Measurements from ENCODE around the gene L3MBTL1. TPM values are rescaled to one million over a fixed set of nuclear protein-coding genes. Genes with fewer than 3 reads are reported as not detected.
A peak's percentile ranks its signal among the peaks of the same experiment; 100 is the strongest.

The L3MBTL1 gene
- total RNA-seq, 2 donors from 2014 or later = 38.4 to 57.6 TPM

DNA sequence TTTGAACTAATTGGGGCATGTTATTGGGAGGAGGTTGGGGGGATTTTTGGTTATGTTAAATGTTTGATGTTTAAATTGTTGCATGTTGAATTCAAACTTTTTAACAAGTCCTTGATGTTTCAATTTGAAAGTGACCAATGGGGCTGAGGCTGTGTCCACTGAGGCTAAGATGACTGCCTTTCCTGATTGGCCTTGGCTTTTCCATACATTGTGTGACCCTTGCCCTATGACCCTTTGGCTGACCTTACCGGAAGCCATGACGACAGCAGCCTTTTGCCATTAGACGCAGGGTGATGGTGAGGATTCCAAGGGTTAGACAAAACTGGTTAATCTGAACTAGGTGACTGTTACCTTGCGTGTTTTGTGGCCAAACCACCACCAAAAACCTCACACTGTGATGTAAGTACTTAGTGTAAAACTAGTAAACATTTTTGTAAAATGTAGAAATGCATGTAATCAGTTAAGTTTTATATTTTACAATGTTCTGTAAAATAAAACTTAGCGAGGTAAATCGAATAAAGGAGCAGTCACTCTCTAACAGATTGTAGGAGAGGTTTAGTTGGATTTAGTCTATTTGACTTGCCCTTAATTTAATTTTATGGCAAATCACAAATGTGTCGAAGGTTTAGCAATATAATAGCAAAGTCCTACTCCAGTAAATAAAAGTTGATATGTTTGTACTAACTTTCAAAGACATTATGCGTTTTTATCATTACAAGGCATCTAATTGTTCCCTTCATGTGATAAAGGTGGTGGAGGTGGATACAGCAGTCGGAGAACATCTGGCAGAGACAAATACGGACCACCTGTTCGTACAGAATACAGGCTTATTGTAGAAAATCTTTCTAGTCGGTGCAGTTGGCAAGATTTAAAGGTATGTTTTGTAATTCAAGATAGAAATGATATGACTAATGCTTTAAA, 48.2 kb upstream of the L3MBTL1 start:
- peaks cover under 1% of the 10 kb centered on the region for H3K27me3 Mint-ChIP-seq (ENCODE audit: insufficient read depth)
- H3K4me3 Mint-ChIP-seq = peak overlapping the region; percentile 89
- H3K4me1 ChIP-seq (ENCODE audit: control insufficient read depth, insufficient read depth, low read length) = peaks cover 5% of the 10 kb centered on the region
- WGBS, 2 experiments (ENCODE audit: insufficient coverage in 1 of 2, insufficient read length in 1 of 2) = 80 to 85% methylated on average over 8 to 11 of the region's 12 CpGs
- peak overlapping the region; percentile 100 for H3K9ac ChIP-seq (ENCODE audit: extremely low read depth, low read length, poor library complexity, severe bottlenecking)
- H3K27ac Mint-ChIP-seq = peak overlapping the region; percentile 74
- peaks cover 54% of the 10 kb centered on the region for H3K36me3 ChIP-seq (ENCODE audit: control insufficient read depth, insufficient read depth, low read length)
- H3K27ac ChIP-seq (ENCODE audit: low read depth, low read length) = no peak overlapping the region
- no peaks in the 10 kb centered on the region for H3K27me3 ChIP-seq (ENCODE audit: control insufficient read depth, insufficient read depth, low read length, poor library complexity, severe bottlenecking)
- TF ChIP-seq, protein P1, sequence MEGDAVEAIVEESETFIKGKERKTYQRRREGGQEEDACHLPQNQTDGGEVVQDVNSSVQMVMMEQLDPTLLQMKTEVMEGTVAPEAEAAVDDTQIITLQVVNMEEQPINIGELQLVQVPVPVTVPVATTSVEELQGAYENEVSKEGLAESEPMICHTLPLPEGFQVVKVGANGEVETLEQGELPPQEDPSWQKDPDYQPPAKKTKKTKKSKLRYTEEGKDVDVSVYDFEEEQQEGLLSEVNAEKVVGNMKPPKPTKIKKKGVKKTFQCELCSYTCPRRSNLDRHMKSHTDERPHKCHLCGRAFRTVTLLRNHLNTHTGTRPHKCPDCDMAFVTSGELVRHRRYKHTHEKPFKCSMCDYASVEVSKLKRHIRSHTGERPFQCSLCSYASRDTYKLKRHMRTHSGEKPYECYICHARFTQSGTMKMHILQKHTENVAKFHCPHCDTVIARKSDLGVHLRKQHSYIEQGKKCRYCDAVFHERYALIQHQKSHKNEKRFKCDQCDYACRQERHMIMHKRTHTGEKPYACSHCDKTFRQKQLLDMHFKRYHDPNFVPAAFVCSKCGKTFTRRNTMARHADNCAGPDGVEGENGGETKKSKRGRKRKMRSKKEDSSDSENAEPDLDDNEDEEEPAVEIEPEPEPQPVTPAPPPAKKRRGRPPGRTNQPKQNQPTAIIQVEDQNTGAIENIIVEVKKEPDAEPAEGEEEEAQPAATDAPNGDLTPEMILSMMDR (conservative IDR thresholded peaks at IDR 0.05) = no peak
- H3K4me3 ChIP-seq (ENCODE audit: low read length) = peak overlapping the region; percentile 90
- peaks cover 14% of the 10 kb centered on the region for H3K4me1 Mint-ChIP-seq
- H3K36me3 Mint-ChIP-seq (ENCODE audit: low read depth) = peaks cover 54% of the 10 kb centered on the region
- no peaks in the 10 kb centered on the region for H3K9me3 Mint-ChIP-seq
- no peak for DNase-seq
- H3K9me3 ChIP-seq (ENCODE audit: control insufficient read depth, low read length) = no peaks in the 10 kb centered on the region

GRCh38 chr20:43460172-43460829, 47.2 kb upstream of the L3MBTL1 start:
- Mint-ChIP-seq H3K4me1 (peaks cover 14% of the 10 kb centered on the region), H3K27ac (peak overlapping the region; percentile 65), H3K36me3 (ENCODE audit: low read depth) (peaks cover 64% of the 10 kb centered on the region), H3K27me3 (ENCODE audit: insufficient read depth) (no peaks in the 10 kb centered on the region), H3K4me3 (peak overlapping the region; percentile 89), H3K9me3 (no peaks in the 10 kb centered on the region)
- Histone ChIP-seq H3K4me3 (ENCODE audit: low read length) (peak overlapping the region; percentile 90), H3K36me3 (ENCODE audit: control insufficient read depth, insufficient read depth, low read length) (peaks cover 64% of the 10 kb centered on the region), H3K27ac (ENCODE audit: low read depth, low read length) (no peak overlapping the region), H3K9ac (ENCODE audit: extremely low read depth, low read length, poor library complexity, severe bottlenecking) (no peak overlapping the region), H3K9me3 (ENCODE audit: control insufficient read depth, low read length) (no peaks in the 10 kb centered on the region), H3K27me3 (ENCODE audit: control insufficient read depth, insufficient read depth, low read length, poor library complexity, severe bottlenecking) (no peaks in the 10 kb centered on the region), H3K4me1 (ENCODE audit: control insufficient read depth, insufficient read depth, low read length) (peaks cover 5% of the 10 kb centered on the region)
- 97 to 98% methylated on average over 19 to 23 of the region's 23 CpGs for WGBS, 2 experiments (ENCODE audit: insufficient coverage in 1 of 2, insufficient read length in 1 of 2)
- TF ChIP-seq, protein P1 (conservative IDR thresholded peaks at IDR 0.05) = no peak
- no peak for DNase-seq

DNA sequence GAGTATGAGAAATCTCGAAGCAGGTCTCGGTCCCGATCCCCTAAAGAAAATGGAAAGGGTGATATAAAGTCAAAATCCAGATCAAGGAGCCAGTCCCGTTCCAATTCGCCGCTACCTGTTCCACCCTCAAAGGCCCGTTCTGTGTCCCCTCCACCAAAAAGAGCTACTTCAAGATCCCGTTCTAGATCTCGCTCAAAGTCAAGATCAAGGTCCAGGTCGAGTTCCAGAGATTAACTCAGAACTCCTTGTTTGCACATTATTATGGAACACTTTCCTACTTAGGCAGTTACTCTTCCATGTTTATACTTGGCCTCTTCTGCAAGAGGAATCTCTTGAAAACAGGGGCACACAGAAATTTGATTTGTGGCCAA, 46.7 kb upstream of the L3MBTL1 start:
- no peak for DNase-seq
- Histone ChIP-seq H3K9ac (ENCODE audit: extremely low read depth, low read length, poor library complexity, severe bottlenecking) (no peak overlapping the region), H3K4me1 (ENCODE audit: control insufficient read depth, insufficient read depth, low read length) (peaks cover 5% of the 10 kb centered on the region), H3K27ac (ENCODE audit: low read depth, low read length) (no peak overlapping the region), H3K4me3 (ENCODE audit: low read length) (peak overlapping the region; percentile 90), H3K36me3 (ENCODE audit: control insufficient read depth, insufficient read depth, low read length) (peaks cover 69% of the 10 kb centered on the region), H3K27me3 (ENCODE audit: control insufficient read depth, insufficient read depth, low read length, poor library complexity, severe bottlenecking) (no peaks in the 10 kb centered on the region), H3K9me3 (ENCODE audit: control insufficient read depth, low read length) (no peaks in the 10 kb centered on the region)
- H3K27ac Mint-ChIP-seq = peak overlapping the region; percentile 65
- peaks cover 69% of the 10 kb centered on the region for H3K36me3 Mint-ChIP-seq (ENCODE audit: low read depth)
- H3K9me3 Mint-ChIP-seq = no peaks in the 10 kb centered on the region
- peak overlapping the region; percentile 89 for H3K4me3 Mint-ChIP-seq
- TF ChIP-seq, protein P1 (conservative IDR thresholded peaks at IDR 0.05) = no peak
- no peaks in the 10 kb centered on the region for H3K27me3 Mint-ChIP-seq (ENCODE audit: insufficient read depth)
- H3K4me1 Mint-ChIP-seq = peaks cover 14% of the 10 kb centered on the region
- WGBS, 2 experiments (ENCODE audit: insufficient coverage in 1 of 2, insufficient read length in 1 of 2) = 98 to 99% methylated on average over 6 to 10 of the region's 10 CpGs

All from endodermal cell (in vitro differentiated cells).